Activated T-helper 1 cell treated with anti-CD3 and anti-CD28 coated beads, Interleukin-12 subunit alpha, Interleukin-12 subunit beta, Interleukin-2, Interleukin-4 antibody, amounts not matched to agents 30 ng/mL and 10 ng/mL and 1 ng/mL, durations not matched to agents 14 hours and 24 hours and 36 hours (primary cell): ENCODE results near the gene MYO5B. TPM values are rescaled to one million over a fixed set of nuclear protein-coding genes. Genes with fewer than 3 reads are reported as not detected.

Experiments
- DNase-seq: peaks from one replicate; pipeline ENCODE4 v3.0.0; 2021; ENCODE audit warnings: low spot score
- H3K27ac Mint-ChIP-seq: one replicate; pipeline ENCODE4 v1.8.0; 2021; ENCODE audit warnings: mild to moderate bottlenecking, mixed read lengths
- H3K27me3 Mint-ChIP-seq: one replicate; pipeline ENCODE4 v1.8.0; 2022; ENCODE audit warnings: mild to moderate bottlenecking, moderate library complexity, mixed read lengths; ENCODE audit not compliant: insufficient read depth
- H3K36me3 Mint-ChIP-seq: one replicate; pipeline ENCODE4 v1.8.0; 2021; ENCODE audit warnings: low read depth, mixed read lengths
- H3K4me1 Mint-ChIP-seq: one replicate; pipeline ENCODE4 v1.8.0; 2021; ENCODE audit warnings: low read depth, mixed read lengths
- H3K4me3 Mint-ChIP-seq: one replicate; pipeline ENCODE4 v1.8.0; 2021; ENCODE audit warnings: mild to moderate bottlenecking, moderate library complexity, mixed read lengths
- H3K9me3 Mint-ChIP-seq: one replicate; pipeline ENCODE4 v1.8.0; 2021; ENCODE audit warnings: mixed read lengths
- intact Hi-C: fragments of 100-400 bp; cut with micrococcal nuclease; formaldehyde crosslinking; loops from one replicate; pipeline ENCODE4 v1.15.1; 2024
- total RNA-seq: library from RNA; stranded (reverse); gene quantifications from 2 replicates; pipeline ENCODE4 v1.2.3, GENCODE V29; 2022

The MYO5B gene
- total RNA-seq, 1 donor from 2014 or later = not detected

DNA sequence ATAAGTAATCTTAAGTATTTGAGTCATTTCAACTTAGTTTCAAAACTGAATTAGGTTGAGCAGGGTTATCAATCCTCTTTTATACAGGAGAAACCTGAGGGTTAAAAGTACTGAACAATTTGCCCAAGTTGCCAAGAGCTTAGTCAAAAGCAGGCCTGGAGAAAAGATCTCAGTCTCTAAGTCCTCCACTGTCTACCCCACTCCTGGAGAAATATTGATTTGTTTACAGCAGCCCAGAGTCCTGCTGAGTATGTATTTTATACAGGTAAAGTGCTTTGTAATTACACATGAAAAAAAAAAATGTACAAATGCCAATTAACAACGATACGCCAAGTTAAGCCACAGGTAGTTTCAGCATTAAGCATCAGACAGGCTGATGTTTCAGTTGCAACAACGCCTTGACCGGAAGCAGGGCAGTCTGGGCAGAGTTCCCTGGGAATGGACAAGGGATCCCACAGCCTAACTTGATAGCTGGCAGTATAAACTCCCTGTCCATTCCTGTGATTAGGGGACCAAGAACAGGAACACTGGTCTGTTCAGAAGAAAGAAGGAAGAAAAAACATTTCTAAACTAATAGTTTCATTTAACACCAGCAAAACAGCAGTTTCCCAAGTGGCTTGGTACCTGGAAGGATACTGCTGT, 132.9 kb downstream of the MYO5B start:
- Mint-ChIP-seq H3K27me3 (peaks cover 10% of the 10 kb centered on the region), H3K9me3 (no peaks in the 10 kb centered on the region), H3K4me3 (no peak overlapping the region), H3K4me1 (no peaks in the 10 kb centered on the region), H3K27ac (no peak overlapping the region), H3K36me3 (no peaks in the 10 kb centered on the region)
- intact Hi-C loops = no loop called here
- no peak for DNase-seq

DNA sequence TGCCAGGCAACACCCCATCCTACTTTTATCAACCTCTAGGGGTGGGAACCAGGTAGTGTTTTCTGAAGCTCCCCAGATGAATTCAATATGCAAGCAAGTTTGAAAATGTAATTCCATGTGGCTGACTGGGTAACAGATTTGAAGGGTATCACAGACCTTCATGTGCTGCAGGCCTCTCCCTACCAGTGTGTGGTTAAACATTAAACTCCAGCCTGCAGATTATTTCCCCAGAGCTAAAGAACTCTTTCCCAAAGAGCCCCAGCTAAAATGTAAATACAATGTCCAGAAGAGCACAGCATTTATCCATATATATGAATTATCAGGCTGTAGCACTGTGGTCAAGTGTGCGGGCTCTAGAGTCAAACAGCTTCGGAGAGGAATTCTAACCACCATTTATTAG, 134.1 kb downstream of the MYO5B start:
- Mint-ChIP-seq H3K4me3 (no peak overlapping the region), H3K36me3 (no peaks in the 10 kb centered on the region), H3K27ac (no peak overlapping the region), H3K27me3 (peaks cover 8% of the 10 kb centered on the region), H3K9me3 (no peaks in the 10 kb centered on the region), H3K4me1 (no peaks in the 10 kb centered on the region)
- intact Hi-C loops = no loop called here
- no peak for DNase-seq

DNA sequence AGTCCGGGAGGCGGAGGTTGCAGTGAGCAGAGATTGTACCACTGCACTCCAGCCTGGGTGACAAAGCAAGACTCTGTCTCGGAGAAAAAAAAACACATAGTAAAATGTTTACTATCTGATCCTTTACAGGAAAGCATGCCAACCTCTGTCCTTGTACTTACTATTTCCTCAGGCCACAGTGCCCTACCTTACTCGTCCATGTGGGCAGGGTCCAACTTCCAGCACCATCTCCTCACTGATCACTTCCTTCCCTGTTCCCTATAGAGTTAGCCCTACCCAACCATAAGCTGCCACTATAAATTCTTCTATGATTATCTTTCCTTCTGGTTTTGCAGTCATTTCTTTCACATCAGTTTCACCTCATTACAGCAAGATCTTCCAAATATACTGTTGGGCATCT, 136.2 kb downstream of the MYO5B start:
- intact Hi-C loops = no loop called here
- Mint-ChIP-seq H3K27me3 (peaks cover 8% of the 10 kb centered on the region), H3K4me1 (no peaks in the 10 kb centered on the region), H3K36me3 (no peaks in the 10 kb centered on the region), H3K4me3 (no peak overlapping the region), H3K9me3 (no peaks in the 10 kb centered on the region), H3K27ac (no peak overlapping the region)
- no peak for DNase-seq

DNA sequence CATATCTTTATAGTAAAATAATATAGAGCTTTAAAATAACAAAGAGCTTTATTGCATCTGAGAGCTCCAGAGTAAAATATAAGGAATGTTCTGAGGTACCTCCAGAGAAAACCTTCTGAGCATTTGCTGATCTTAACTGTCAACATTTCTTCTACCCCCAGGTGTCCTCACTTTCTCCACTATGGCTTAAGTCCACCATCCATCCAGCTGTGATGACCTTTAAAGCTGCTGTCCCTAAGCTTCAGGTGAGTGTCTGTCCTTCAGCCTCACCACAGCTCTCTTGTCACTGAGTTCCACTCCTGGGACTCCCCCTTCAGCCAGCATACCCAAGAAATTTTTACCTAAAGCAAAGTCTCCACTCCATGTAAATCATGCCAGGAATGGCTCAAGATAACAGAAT, 137.9 kb downstream of the MYO5B start:
- H3K4me1 Mint-ChIP-seq = no peaks in the 10 kb centered on the region
- intact Hi-C loops = no loop called here
- H3K27me3 Mint-ChIP-seq = peaks cover 9% of the 10 kb centered on the region
- no peak overlapping the region for H3K27ac Mint-ChIP-seq
- H3K9me3 Mint-ChIP-seq = no peaks in the 10 kb centered on the region
- H3K4me3 Mint-ChIP-seq = no peak overlapping the region
- DNase-seq = no peak
- H3K36me3 Mint-ChIP-seq = no peaks in the 10 kb centered on the region

DNA sequence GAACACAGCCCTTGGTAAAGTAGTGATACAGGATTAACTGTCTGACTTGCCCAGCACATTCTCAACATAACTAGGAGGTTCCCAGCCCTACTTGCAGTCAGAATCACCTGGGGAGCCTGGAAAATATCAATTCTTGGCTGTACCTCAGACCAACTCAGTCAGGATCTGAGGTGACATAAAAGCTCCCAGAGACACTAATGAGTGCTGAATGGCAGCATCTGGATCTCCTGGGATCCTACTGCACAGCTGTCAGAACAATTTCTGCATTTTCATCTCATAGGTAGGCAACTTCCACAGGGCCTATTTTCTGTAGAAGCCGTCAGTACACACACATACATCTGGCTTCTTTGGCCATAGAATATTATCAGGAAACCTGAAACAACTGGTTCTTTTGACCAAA, 138.8 kb downstream of the MYO5B start:
- Mint-ChIP-seq H3K27me3 (peaks cover 16% of the 10 kb centered on the region), H3K27ac (no peak overlapping the region), H3K36me3 (no peaks in the 10 kb centered on the region), H3K4me1 (no peaks in the 10 kb centered on the region), H3K4me3 (no peak overlapping the region), H3K9me3 (no peaks in the 10 kb centered on the region)
- no peak for DNase-seq
- intact Hi-C loops = no loop called here

GRCh38 chr18:50055488-50055887, 139.5 kb downstream of the MYO5B start:
- Mint-ChIP-seq H3K27ac (no peak overlapping the region), H3K36me3 (no peaks in the 10 kb centered on the region), H3K4me1 (no peaks in the 10 kb centered on the region), H3K27me3 (peaks cover 17% of the 10 kb centered on the region), H3K9me3 (no peaks in the 10 kb centered on the region), H3K4me3 (no peak overlapping the region)
- intact Hi-C loops = no loop called here
- no peak for DNase-seq

DNA sequence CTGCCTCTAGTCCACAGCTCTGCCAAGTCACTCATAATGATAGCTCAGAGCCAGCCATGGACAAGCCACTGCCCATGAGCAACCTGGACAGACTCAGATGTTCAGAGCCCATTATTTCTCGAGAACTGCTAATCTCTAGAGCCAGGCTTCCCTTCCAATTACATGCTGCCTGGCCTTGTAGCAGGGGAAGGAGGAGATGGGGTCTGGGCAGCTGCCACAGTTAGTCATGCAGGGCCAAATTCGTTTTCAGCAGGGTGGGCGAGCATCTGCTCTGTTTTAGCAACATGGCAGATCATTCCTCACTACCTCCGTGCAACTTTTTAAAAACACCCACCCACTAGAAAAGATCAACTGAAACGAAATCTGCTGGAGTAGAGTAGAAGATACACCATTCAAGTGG, 141.8 kb downstream of the MYO5B start:
- no peak for DNase-seq
- no peak overlapping the region for H3K27ac Mint-ChIP-seq

DNA sequence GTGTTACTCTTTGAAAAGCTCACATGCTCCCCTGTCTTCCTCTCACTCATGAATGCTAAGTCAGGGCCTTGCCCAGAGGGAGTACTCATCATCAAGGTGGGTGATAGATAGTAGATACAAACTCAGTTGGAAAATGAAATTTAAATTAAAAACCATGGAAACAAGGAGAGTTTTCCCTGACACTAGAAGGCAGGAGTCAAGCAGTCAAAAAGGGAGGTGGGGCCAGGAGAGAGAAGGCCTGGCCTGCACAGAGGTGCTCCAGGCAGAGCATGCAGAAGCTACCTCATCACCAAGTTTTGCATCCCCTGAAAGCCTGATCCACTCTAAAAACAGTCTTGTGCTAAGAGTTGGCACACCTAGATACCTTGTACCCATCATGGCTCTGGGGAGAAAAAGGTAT, 143.7 kb downstream of the MYO5B start:
- Mint-ChIP-seq H3K36me3 (no peaks in the 10 kb centered on the region), H3K4me1 (no peaks in the 10 kb centered on the region), H3K9me3 (no peaks in the 10 kb centered on the region), H3K4me3 (no peak overlapping the region), H3K27me3 (peaks cover 17% of the 10 kb centered on the region), H3K27ac (no peak overlapping the region)
- no peak for DNase-seq
- intact Hi-C loops = no loop called here

More for the DNA sequence above, 141.8 kb downstream of the MYO5B start:
- Mint-ChIP-seq H3K36me3 (no peaks in the 10 kb centered on the region), H3K27me3 (peaks cover 18% of the 10 kb centered on the region), H3K4me3 (no peak overlapping the region), H3K9me3 (no peaks in the 10 kb centered on the region), H3K4me1 (no peaks in the 10 kb centered on the region)
- intact Hi-C loops = no loop called here

GRCh38 chr18:50045126-50045525, 149.8 kb downstream of the MYO5B start:
- Mint-ChIP-seq H3K27me3 (peaks cover 15% of the 10 kb centered on the region), H3K4me1 (no peaks in the 10 kb centered on the region), H3K4me3 (no peak overlapping the region), H3K27ac (no peak overlapping the region), H3K36me3 (no peaks in the 10 kb centered on the region), H3K9me3 (no peaks in the 10 kb centered on the region)
- no peak for DNase-seq
- intact Hi-C loops = no loop called here

DNA sequence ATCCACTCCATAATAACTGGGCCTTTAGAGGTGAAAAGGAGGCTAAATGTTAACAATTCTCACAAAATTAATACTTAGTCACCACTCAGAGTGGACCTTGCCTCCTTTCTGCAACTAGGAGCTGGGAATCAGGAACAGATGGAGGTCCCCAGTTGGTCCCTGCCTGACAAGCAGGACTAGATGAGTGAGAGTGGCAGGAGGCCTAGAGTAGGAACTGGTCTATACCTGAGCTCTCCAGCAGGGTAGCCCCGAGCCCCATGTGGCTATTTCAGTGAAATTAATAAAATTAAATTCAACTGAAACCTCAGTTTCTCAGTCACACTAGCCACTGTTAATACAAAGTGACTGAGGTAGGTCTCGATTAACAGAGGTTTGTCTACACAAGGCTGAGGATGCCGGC, 150.5 kb downstream of the MYO5B start:
- Mint-ChIP-seq H3K4me3 (no peak overlapping the region), H3K27me3 (peaks cover 13% of the 10 kb centered on the region), H3K9me3 (no peaks in the 10 kb centered on the region), H3K36me3 (no peaks in the 10 kb centered on the region), H3K4me1 (no peaks in the 10 kb centered on the region), H3K27ac (no peak overlapping the region)
- intact Hi-C loops = no loop called here
- no peak for DNase-seq

DNA sequence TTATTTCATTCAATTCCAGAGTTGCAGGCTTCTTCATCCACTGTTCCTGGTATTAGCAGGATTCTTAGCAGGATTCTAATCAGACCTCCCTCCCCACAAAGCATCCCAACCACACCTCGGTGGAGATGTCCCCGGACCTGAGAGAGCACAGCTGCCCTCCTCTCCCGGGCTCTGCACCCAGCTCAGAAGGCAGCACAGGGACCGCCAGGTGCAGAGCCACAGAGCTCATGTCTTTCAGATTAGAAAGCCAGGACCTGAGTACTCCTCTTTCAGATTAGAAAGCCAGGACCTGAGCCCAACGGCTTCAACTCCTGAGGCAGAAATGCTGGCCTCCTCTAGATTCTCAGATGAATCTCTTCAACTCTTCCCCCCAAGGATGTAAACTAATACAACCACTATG, 152.3 kb downstream of the MYO5B start:
- no peaks in the 10 kb centered on the region for H3K9me3 Mint-ChIP-seq
- no peak for DNase-seq
- intact Hi-C loops = no loop called here
- no peaks in the 10 kb centered on the region for H3K4me1 Mint-ChIP-seq
- H3K36me3 Mint-ChIP-seq = no peaks in the 10 kb centered on the region
- H3K4me3 Mint-ChIP-seq = no peak overlapping the region
- peaks cover 13% of the 10 kb centered on the region for H3K27me3 Mint-ChIP-seq
- H3K27ac Mint-ChIP-seq = no peak overlapping the region

GRCh38 chr18:50039746-50040145, 155.2 kb downstream of the MYO5B start:
- Mint-ChIP-seq H3K27me3 (peaks cover 19% of the 10 kb centered on the region), H3K4me1 (no peaks in the 10 kb centered on the region), H3K4me3 (no peak overlapping the region), H3K36me3 (no peaks in the 10 kb centered on the region), H3K9me3 (no peaks in the 10 kb centered on the region), H3K27ac (no peak overlapping the region)
- intact Hi-C loops = loop anchor here (10.0 kb wide), 1 partner anchor 55 kb away; no protein-coding TSS in a partner anchor
- no peak for DNase-seq

DNA sequence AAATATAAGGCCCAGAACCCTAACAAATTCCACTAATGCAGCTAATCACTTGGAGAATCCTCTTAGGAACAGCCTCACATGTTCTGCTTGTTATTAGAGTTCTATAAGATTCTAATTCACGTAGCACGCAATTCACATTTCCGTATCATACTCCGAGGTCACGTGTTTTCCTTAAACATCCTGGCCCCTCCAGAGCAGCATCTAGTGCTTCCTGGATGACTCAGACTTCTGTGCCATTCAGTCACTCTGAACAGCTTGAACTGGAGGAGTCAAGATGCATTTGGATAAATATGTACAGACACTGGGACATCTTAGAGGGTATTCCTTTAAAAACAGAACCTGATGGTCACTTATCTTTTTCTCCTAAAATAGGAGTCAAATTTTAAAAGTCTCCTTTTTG, 156.5 kb downstream of the MYO5B start:
- Mint-ChIP-seq H3K9me3 (no peaks in the 10 kb centered on the region), H3K27ac (no peak overlapping the region), H3K27me3 (peaks cover 16% of the 10 kb centered on the region), H3K4me3 (no peak overlapping the region), H3K36me3 (no peaks in the 10 kb centered on the region), H3K4me1 (no peaks in the 10 kb centered on the region)
- intact Hi-C loops = loop anchor here (10.0 kb wide), 1 partner anchor 56 kb away; no protein-coding TSS in a partner anchor
- no peak for DNase-seq

GRCh38 chr18:50034029-50034428, 160.9 kb downstream of the MYO5B start:
- peaks cover 12% of the 10 kb centered on the region for H3K27me3 Mint-ChIP-seq
- H3K36me3 Mint-ChIP-seq = no peaks in the 10 kb centered on the region
- H3K9me3 Mint-ChIP-seq = no peaks in the 10 kb centered on the region
- no peaks in the 10 kb centered on the region for H3K4me1 Mint-ChIP-seq
- no peak for DNase-seq
- no peak overlapping the region for H3K27ac Mint-ChIP-seq
- no peak overlapping the region for H3K4me3 Mint-ChIP-seq
- intact Hi-C loops = loop anchor here (10.0 kb wide), 1 partner anchor 61 kb away; no protein-coding TSS in a partner anchor
